SH-SY5Y (cell line): ENCODE results near the gene VCX3A.
"Not testable (repeated sequence)": the region's sequence is repeated elsewhere in the genome, so short reads cannot be mapped to it uniquely, and the experiment has no call there.

ENCODE experiments used
- GATA2 ChIP-seq: IDR thresholded peaks from 2 replicates; pipeline ENCODE4 v1.6.1; 2011; ENCODE audit warnings: mild to moderate bottlenecking, low read depth, low read length
- GATA3 ChIP-seq: IDR thresholded peaks from 2 replicates; pipeline ENCODE4 v1.6.1; 2011; ENCODE audit warnings: low read depth, mild to moderate bottlenecking, low read length, moderate library complexity

VCX3A gene

DNA sequence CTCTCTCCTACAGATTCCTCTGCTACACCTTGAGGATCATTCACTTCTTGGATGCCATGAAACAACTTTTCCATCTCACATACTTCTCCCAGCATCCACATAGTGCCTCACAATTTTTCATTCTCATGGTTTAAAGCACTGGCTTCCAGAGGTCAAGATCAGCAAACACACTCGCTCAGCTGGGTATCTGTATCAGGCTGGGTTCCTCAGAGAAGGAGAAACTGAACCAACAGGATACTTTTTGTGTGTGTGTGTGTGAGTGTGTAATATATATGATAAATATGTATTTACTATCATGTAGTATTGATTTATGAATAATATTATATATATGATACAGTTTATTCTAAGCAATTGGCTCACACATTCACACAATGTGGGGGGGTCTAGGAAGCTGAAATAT is at the start of gene VCX3A:
Gene VCX3A, minus strand, starts transcription at position 101 of the 400 bp plus-strand sequence. CDS start 621 bp downstream, outside the sequence.
- TF ChIP-seq GATA3, GATA2: not testable (repeated sequence)

DNA sequence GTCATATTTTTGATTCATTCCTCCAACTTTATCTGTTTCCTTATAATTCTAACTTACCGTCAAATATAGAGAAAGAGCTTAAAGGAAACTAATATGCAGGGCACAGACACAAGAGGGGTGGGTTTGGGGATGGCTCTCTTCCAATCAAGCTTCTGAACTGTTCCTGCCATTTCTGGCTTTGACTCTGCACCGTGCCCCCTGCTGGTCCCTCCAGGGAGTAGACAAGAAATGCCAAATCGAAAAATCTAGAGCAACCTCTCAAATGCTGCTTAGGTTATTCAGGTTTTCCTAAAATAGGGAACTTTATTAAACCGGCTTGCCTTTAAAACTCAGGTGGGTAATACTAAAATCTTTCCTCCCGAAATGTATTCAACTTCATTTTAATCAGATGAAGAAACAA is 39.8 kb upstream of the VCX3A start:
- TF ChIP-seq GATA2 (no peak), GATA3 (no peak)

DNA sequence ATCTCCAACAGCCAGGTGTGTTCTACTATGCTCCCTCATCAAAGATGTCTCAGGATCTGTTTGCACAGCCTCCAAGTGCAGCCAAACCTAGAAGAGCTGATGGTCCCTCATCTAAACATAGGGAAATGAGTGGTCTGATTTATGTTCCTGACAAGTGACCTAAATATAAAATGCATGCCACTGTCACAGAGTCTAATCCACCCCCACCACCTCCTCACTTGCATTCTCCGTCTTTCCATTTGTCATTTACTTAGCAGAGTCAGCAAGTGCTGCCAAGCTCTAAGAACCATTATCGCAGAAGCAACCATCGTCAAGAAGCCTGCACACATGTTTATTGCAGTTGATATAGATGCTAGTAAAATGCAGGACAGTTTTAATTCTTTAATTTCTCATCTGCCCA is 33.1 kb upstream of the VCX3A start:
- TF ChIP-seq GATA3, result no peak
- TF ChIP-seq GATA2, result no peak

DNA sequence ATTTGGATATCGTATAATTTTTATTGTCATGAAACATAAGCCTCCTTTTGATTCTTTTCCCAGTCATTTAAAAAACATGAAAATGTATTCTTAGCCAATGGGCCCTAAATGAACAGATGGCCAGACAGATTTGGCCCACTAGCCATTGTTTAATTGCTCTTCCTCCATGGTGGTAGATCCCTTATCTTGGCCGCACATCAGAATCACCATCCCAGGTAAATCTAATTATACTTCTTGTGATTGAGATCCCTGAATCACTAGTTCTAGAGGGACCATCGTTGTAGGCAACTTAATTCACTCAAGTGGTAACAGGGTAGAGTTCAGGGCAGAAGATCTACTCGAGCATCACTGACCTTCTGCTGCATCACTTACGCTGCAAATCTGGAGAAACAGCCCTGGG is 24.1 kb upstream of the VCX3A start:
- peak; percentile 32; the same call in 1 of the 2 replicates for TF ChIP-seq GATA3
- TF ChIP-seq GATA2, result peak; percentile 60

DNA sequence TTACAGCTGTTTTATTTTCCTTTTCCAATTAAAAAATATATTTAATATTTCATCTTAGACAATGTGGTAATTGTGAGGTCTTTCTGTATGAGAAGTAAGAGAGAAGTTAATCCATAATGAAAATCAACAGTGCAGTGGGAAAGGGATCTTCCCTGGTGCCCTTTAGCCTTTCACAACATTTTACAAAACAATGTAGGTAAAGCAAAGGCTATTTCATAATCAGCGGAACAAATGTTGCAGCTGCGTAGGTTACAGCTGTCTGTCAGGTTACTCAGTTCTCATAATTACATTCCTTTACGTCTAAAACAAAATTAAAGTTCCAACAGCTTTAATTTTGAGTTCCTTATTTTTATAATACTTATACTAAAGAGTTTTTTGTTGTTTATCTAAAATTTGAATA is 22.8 kb upstream of the VCX3A start:
- no peak for TF ChIP-seq GATA3
- TF ChIP-seq GATA2, result no peak

DNA sequence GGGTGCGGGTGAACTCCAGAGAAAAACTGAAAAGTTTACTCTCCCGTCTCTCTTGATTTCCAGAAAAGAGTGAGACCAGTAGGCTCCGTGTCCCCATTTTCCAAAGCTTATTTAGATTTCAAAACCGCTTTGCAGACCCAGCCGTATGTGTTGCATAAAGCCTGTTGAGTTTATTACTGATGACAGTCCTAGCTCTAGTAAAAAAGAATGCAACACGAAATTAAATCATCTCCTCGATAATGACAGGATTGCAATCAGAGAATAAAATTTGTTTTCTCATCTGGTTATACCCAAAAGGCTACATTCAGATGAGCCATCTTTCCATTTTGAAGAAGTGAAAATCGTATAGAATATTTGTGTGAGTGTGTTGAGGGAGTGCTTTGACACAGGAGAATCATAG is 16.1 kb upstream of the VCX3A start:
- TF ChIP-seq GATA3 (no peak), GATA2 (peak; percentile 40; the same call in 1 of the 2 replicates)

DNA sequence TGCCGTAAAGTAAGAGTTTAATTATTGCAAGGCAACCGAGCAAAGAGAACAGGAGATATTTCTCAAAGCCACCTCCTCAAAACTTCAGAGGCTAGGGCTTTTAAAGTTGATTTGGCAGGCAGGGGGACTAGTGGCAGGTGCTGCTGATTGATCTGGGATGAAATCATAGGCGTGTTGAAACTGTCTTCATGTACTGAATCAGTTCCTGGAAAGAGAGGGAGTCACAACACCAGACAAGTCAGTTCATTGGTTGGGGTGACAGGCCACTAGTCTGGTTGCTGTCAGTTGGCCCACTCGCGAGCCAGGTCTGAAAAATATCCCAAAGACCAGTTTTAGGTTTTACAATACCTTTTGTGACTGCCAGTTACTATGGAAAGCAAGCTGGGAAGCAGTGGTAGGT is 10.8 kb upstream of the VCX3A start:
- TF ChIP-seq GATA2 (no peak), GATA3 (no peak)

DNA sequence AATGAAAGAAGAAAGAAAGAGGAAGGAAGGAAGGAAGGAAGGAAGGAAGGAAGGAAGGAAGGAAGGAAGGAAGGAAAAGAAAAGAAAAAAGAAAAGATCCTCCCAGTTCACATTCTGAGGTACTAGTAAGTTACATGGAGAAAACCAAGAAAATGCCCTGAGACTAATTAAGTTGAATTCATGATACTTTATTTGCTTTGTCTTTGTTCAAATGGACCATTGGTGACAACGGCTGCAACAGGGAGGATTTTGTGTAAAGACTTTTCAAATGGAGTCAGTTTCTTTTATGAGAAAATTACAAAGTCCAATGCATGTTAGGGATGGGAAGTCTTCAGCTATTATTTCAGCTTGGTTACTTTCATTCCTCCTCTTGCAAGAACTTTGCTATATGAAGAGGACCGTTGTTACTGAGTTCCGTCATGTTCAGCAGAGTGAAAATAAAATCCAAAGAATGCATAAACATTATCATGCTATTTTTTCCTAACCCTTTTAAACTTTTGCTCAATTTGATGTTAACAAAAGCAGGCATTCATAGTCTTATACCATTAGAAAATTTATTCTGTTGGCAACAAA is 8.3 kb downstream of the VCX3A start:
- TF ChIP-seq GATA2, result no peak
- no peak for TF ChIP-seq GATA3

DNA sequence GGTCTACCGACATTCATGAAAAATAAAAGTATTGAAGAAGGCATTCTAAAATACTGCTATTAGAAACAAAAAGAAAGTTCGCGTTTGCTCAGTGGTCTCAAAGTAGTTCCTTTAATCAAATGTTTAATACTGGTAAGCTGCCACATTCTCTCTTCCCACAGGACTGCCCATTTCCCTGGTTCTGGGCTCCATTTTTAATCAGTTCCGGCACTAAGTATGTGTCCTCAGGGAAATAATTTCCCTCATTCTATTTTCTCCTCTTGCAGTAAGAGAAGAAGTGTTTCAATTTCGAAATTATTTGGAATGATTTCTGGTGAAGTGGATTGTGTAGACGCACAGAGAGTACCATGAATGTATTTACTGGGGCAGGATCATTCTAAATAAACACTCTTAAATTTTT is 17.5 kb downstream of the VCX3A start:
- TF ChIP-seq GATA2, result no peak
- TF ChIP-seq GATA3, result no peak

DNA sequence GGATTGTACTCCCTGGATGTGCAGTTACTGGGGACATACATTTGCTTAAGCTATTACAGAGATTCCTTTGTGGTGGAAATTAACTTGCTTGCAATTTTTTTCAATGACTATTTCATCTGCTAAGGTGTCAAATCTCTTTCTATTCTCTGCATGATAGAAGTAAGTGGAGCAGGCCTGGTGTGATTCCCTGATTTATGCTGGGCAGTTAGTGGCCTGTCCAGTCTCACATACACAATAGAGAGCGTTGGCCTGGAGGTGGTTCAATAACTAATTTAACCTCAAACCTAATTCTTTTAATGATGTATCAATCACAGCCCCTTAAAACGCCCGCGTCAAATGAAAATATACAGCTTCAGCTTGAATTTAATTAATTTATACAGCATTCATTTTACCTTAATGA is 28.5 kb downstream of the VCX3A start:
- TF ChIP-seq GATA3 (no peak), GATA2 (no peak)

DNA sequence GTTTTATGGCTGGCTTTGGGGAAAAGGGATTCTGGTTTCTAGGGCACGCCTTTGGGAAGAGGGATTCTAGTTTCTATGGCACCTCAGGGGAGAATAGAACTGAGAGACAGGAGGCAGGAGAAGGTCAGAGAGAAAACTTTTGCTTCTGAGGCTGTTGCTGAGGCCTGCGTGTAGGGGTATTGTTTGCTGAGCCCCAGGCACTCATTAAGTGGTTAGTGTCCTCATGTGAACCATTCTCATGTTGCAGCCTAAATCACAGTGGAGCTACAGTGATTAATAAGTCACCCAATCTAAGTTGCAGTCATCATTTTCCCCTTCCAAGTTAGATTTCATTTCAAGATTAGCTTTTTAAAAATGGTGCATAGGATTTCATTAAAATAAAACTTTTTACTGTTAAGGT is 29.0 kb downstream of the VCX3A start:
- no peak for TF ChIP-seq GATA3
- no peak for TF ChIP-seq GATA2

DNA sequence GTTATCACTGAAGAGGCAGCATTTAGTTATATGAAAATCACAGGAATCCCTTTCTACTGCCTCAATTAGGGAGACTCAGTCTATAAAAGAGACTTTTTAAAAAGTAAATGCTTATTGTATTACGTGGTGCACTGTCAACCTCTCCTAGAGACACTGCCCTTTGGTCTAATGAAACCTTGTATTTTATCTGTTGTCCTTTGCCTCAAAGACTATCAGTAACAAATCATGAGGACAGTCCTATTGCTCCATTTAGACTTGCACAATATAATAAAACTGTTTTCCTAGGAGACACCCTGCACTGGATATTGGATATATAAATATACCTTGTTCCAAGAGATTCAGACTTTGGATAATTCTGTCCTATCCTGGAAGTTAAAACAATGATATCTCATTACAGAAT is 34.2 kb downstream of the VCX3A start:
- TF ChIP-seq GATA3, result no peak

DNA sequence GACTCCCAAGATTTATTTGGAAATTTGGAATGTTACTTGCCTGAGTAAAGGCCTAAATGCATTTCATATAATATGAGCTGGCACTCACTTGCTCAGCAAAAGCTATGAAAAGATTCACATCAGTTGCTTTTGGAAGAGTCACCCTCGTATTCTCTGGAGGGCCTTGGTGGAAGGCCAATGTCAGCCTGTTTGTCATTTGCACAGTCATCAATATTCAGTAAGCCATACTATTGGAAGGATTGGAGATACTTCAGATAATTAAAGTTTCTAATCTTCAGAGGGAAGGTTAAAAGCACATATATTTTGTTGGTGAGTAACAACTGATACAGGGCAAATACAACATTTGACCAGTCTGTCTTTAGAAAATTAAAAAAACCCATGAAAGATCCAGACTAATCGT is 36.6 kb downstream of the VCX3A start:
- TF ChIP-seq GATA3 (no peak), GATA2 (no peak)
